Measurements from ENCODE around the gene FHDC1.

FHDC1 gene

DNA sequence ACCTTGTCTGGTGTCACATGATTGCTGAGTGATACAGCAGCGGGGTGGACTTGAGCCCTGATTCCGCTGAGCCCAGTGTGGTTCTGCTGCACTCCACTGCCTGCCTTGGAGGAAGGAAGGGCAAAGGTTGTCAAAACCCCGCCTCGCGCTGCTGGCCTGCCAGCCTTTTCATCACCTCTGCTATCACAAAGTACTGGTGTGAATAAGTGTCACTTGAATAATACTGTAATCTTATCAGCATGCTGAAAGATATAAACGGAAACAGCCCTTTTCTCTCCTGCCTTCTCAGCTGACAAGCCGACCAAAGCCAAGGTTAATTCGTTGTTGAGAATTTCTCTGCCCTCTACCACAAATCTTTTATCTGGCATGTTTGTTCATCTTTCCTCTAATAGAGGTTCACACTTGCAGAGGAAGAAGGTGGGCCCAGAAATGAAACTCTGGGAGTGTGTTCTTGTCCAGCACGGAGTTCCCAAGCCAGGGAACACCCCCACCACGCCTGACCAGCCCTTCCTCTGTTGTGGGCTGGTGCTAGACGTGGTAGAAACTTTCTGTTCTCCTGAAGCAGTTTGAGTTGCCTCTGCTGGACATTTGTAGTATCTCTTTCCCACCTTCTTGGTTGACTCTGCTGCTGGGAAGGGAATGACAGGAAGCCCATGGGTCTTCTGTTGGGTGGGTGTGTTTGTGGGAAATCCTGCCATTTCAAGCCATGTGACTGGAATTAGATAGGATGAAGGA is 21.5 kb downstream of the FHDC1 start:
- no peaks in the 10 kb centered on the region for H3K79me2 ChIP-seq (ENCODE audit: insufficient read depth, low read length)
- H3K4me2 ChIP-seq (ENCODE audit: low read depth, low read length, poor library complexity, severe bottlenecking): no peak overlapping the region
- H4K20me1 ChIP-seq (ENCODE audit: low read depth, low read length): no peaks in the 10 kb centered on the region
- H3K36me3 ChIP-seq (ENCODE audit: low read length): no peaks in the 10 kb centered on the region
- no peaks in the 10 kb centered on the region for H3F3A ChIP-seq (ENCODE audit: insufficient read depth)
- H2AFZ ChIP-seq (ENCODE audit: low read depth, low read length, severe bottlenecking): no peak overlapping the region
- no peaks in the 10 kb centered on the region for H3K9me2 ChIP-seq (replicated peaks; ENCODE audit: insufficient read depth, low read length)
- H3K27me3 ChIP-seq (ENCODE audit: low read length): no peaks in the 10 kb centered on the region
- H3K4me3 ChIP-seq (ENCODE audit: insufficient read depth, low read length, poor library complexity, severe bottlenecking): no peak overlapping the region
- H3K9me3 ChIP-seq (ENCODE audit: insufficient read depth, low read length): no peaks in the 10 kb centered on the region
- H3K9ac ChIP-seq (ENCODE audit: low read length): no peak overlapping the region
- no peak overlapping the region for H3K27ac ChIP-seq (ENCODE audit: low read depth, low read length)
- no peak for TF ChIP-seq EZH2phosphoT487 (conservative IDR thresholded peaks at IDR 0.05; ENCODE audit: low read length)

DNA sequence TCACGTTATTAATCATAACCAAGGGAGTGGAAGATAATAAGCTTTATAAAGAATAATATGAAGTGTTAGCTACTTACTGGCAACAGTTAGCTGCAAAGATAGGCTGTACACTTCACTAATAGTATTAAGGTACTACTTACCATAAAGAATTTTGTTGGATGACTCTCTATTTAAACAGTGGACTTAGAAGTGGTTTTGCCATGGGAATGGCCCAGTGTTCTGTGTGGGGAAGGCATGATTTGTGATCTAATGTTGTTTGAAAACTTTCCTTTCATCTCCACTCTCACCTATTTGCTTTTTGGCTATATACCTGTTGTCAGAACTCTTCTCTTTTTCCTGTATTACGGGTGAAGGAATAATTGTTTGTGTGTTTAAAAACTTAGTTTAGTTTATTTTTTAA is 23.0 kb downstream of the FHDC1 start:
- Histone ChIP-seq H4K20me1 (ENCODE audit: low read depth, low read length) (no peaks in the 10 kb centered on the region), H3K27me3 (ENCODE audit: low read length) (no peaks in the 10 kb centered on the region), H3K36me3 (ENCODE audit: low read length) (no peaks in the 10 kb centered on the region), H3K9ac (ENCODE audit: low read length) (no peak overlapping the region), H3K4me2 (ENCODE audit: low read depth, low read length, poor library complexity, severe bottlenecking) (no peak overlapping the region), H2AFZ (ENCODE audit: low read depth, low read length, severe bottlenecking) (no peak overlapping the region), H3F3A (ENCODE audit: insufficient read depth) (no peaks in the 10 kb centered on the region), H3K9me3 (ENCODE audit: insufficient read depth, low read length) (no peaks in the 10 kb centered on the region), H3K4me3 (ENCODE audit: insufficient read depth, low read length, poor library complexity, severe bottlenecking) (no peak overlapping the region), H3K9me2 (replicated peaks; ENCODE audit: insufficient read depth, low read length) (no peaks in the 10 kb centered on the region), H3K79me2 (ENCODE audit: insufficient read depth, low read length) (no peaks in the 10 kb centered on the region), H3K27ac (ENCODE audit: low read depth, low read length) (no peak overlapping the region)
- TF ChIP-seq, protein P1, sequence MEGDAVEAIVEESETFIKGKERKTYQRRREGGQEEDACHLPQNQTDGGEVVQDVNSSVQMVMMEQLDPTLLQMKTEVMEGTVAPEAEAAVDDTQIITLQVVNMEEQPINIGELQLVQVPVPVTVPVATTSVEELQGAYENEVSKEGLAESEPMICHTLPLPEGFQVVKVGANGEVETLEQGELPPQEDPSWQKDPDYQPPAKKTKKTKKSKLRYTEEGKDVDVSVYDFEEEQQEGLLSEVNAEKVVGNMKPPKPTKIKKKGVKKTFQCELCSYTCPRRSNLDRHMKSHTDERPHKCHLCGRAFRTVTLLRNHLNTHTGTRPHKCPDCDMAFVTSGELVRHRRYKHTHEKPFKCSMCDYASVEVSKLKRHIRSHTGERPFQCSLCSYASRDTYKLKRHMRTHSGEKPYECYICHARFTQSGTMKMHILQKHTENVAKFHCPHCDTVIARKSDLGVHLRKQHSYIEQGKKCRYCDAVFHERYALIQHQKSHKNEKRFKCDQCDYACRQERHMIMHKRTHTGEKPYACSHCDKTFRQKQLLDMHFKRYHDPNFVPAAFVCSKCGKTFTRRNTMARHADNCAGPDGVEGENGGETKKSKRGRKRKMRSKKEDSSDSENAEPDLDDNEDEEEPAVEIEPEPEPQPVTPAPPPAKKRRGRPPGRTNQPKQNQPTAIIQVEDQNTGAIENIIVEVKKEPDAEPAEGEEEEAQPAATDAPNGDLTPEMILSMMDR (IDR thresholded peaks at IDR 0.05; ENCODE audit: insufficient read depth, low read length, poor library complexity, severe bottlenecking): no peak

DNA sequence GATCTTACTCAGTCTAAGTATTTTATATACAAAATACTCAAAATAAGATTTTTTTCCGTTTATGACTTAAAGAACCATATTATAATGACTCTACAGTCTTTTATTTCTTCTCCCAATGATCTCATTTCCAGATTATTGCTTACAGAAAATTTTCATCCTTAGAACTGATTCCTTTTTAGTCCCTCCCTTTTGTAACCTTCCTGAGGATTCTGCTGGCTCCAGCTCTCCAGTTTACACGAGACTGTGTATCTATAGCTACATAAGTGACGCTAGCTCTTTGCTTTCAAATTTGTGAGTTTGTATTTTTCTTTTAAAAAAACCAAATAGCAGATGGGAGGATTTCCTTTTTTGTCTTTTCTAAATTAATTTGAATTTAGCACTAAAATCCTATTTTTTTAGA is 24.0 kb downstream of the FHDC1 start:
- TF ChIP-seq, protein P1 (IDR thresholded peaks at IDR 0.05; ENCODE audit: insufficient read depth, low read length, poor library complexity, severe bottlenecking): no peak
- TF ChIP-seq EZH2phosphoT487 (conservative IDR thresholded peaks at IDR 0.05; ENCODE audit: low read length): no peak
- Histone ChIP-seq H3K79me2 (ENCODE audit: insufficient read depth, low read length) (no peaks in the 10 kb centered on the region), H3K9ac (ENCODE audit: low read length) (no peak overlapping the region), H3K4me3 (ENCODE audit: insufficient read depth, low read length, poor library complexity, severe bottlenecking) (no peak overlapping the region), H3K27ac (ENCODE audit: low read depth, low read length) (no peak overlapping the region), H2AFZ (ENCODE audit: low read depth, low read length, severe bottlenecking) (no peak overlapping the region), H4K20me1 (ENCODE audit: low read depth, low read length) (no peaks in the 10 kb centered on the region), H3K36me3 (ENCODE audit: low read length) (no peaks in the 10 kb centered on the region), H3K9me2 (replicated peaks; ENCODE audit: insufficient read depth, low read length) (no peaks in the 10 kb centered on the region), H3K9me3 (ENCODE audit: insufficient read depth, low read length) (no peaks in the 10 kb centered on the region), H3K27me3 (ENCODE audit: low read length) (no peaks in the 10 kb centered on the region), H3K4me2 (ENCODE audit: low read depth, low read length, poor library complexity, severe bottlenecking) (no peak overlapping the region), H3F3A (ENCODE audit: insufficient read depth) (no peaks in the 10 kb centered on the region)

DNA sequence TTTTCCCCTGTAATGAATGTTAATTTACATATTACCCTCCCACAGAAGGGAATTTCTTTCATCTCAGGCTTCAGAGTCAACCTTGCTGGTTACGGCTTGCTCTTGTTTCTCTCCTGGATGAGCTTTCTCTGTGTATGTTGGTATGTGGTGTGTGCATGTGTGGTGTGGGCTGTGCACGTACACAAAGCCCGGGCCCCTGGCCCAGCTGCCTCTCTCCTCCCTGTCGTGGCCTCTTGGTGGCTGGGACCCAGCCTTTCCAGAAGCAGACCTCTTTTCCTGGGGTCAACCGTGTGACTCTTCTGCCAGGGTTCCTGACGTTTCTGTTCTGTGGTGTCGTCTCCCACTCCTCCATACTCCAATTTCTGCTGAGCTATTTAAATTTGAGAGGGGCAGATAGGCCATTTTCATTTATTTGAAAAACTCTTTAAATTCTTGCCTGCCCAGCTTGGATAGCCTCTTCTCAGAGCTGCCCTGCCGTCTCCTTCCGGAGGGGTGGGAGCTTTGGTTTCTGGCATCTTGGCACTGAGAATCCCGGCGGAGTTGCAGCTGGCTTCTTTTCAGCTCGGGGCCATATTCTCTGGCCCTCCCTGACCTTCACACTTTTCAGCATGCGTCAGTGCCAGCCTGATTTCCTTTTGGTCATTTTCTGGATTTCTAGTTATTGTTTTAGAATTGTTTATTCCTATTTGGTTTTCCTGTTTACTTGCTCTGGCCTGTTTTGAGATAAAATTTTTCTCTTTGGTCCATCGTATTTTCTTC is 25.1 kb downstream of the FHDC1 start:
- Histone ChIP-seq H3K27ac (ENCODE audit: low read depth, low read length) (no peak overlapping the region), H3K79me2 (ENCODE audit: insufficient read depth, low read length) (no peaks in the 10 kb centered on the region), H3K4me2 (ENCODE audit: low read depth, low read length, poor library complexity, severe bottlenecking) (no peak overlapping the region), H3K9me2 (replicated peaks; ENCODE audit: insufficient read depth, low read length) (no peaks in the 10 kb centered on the region), H3K9me3 (ENCODE audit: insufficient read depth, low read length) (no peaks in the 10 kb centered on the region), H3K36me3 (ENCODE audit: low read length) (no peaks in the 10 kb centered on the region), H3K9ac (ENCODE audit: low read length) (no peak overlapping the region), H3F3A (ENCODE audit: insufficient read depth) (no peaks in the 10 kb centered on the region), H3K27me3 (ENCODE audit: low read length) (no peaks in the 10 kb centered on the region), H4K20me1 (ENCODE audit: low read depth, low read length) (no peaks in the 10 kb centered on the region), H2AFZ (ENCODE audit: low read depth, low read length, severe bottlenecking) (no peak overlapping the region), H3K4me3 (ENCODE audit: insufficient read depth, low read length, poor library complexity, severe bottlenecking) (no peak overlapping the region)
- no peak for TF ChIP-seq EZH2phosphoT487 (conservative IDR thresholded peaks at IDR 0.05; ENCODE audit: low read length)
- TF ChIP-seq, protein P1 (IDR thresholded peaks at IDR 0.05; ENCODE audit: insufficient read depth, low read length, poor library complexity, severe bottlenecking): no peak
